Retinal pigment epithelial cell (primary cell): ENCODE data around the gene PRKCZ.
A peak's percentile ranks its signal among the peaks of the same experiment; 100 is the strongest.

Source experiments
- DNase-seq: peaks from one replicate; pipeline ENCODE4 v3.0.0-alpha.2; 2010; ENCODE audit warnings: low read depth
- H3K4me3 ChIP-seq: 2 replicates; pipeline ENCODE4 v1.5.1; 2011; ENCODE audit warnings: mild to moderate bottlenecking, low read length, control low read depth, moderate library complexity
- TF ChIP-seq, protein P1 (sequence below): conservative IDR thresholded peaks from 2 replicates; pipeline ENCODE4 v1.5.1; 2011; ENCODE audit warnings: low read depth, low read length, control low read depth, inconsistent platforms

PRKCZ gene

DNA sequence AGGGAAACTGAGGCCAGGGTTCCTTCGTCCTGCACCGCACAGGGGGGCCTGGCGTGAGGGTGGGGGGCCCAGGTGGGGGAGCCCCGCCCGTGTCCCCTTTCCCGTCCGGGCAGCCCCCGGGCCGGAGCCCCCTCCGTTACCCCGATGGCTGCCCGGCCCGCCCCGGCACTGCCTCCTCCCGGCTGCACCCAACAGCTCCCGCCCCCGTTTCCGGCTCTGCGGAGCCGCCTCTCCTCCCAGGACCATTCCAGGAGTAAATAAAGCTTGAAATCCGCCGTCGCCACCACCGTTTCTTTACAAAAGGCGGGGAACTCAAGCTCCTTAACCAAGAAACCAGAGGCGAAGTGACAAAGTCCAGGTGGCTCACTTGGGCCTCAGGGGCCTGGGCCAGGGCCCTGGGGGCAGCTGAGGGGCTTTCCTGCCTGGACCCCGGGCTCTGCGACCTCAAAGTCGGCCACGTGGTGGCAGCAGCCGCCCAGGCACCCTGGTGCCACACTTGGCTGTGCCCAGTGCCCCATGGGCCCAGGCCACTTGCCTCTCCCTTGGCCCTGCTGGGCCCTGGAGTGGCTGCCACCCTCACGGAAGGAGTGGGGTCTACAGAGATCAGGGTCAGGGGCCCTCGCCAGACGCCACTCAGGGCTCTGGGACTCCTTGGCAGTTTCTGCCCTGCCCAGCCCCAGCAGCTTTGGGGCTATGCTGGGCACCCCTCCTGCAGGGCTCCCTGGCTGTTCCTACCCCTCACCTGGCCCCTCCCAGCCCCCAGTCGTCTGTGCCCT lies 144.9 kb downstream of the PRKCZ start:
- no peak for DNase-seq
- peak overlapping the region; percentile 54 for H3K4me3 ChIP-seq
- TF ChIP-seq, protein P1, sequence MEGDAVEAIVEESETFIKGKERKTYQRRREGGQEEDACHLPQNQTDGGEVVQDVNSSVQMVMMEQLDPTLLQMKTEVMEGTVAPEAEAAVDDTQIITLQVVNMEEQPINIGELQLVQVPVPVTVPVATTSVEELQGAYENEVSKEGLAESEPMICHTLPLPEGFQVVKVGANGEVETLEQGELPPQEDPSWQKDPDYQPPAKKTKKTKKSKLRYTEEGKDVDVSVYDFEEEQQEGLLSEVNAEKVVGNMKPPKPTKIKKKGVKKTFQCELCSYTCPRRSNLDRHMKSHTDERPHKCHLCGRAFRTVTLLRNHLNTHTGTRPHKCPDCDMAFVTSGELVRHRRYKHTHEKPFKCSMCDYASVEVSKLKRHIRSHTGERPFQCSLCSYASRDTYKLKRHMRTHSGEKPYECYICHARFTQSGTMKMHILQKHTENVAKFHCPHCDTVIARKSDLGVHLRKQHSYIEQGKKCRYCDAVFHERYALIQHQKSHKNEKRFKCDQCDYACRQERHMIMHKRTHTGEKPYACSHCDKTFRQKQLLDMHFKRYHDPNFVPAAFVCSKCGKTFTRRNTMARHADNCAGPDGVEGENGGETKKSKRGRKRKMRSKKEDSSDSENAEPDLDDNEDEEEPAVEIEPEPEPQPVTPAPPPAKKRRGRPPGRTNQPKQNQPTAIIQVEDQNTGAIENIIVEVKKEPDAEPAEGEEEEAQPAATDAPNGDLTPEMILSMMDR, result peak; percentile 87

- TF ChIP-seq, protein P1, result no peak
- DNase-seq, result no peak
- no peak overlapping the region for H3K4me3 ChIP-seq
Observed at GRCh38 chr1:2195785-2196184, 145.6 kb downstream of the PRKCZ start.

DNA sequence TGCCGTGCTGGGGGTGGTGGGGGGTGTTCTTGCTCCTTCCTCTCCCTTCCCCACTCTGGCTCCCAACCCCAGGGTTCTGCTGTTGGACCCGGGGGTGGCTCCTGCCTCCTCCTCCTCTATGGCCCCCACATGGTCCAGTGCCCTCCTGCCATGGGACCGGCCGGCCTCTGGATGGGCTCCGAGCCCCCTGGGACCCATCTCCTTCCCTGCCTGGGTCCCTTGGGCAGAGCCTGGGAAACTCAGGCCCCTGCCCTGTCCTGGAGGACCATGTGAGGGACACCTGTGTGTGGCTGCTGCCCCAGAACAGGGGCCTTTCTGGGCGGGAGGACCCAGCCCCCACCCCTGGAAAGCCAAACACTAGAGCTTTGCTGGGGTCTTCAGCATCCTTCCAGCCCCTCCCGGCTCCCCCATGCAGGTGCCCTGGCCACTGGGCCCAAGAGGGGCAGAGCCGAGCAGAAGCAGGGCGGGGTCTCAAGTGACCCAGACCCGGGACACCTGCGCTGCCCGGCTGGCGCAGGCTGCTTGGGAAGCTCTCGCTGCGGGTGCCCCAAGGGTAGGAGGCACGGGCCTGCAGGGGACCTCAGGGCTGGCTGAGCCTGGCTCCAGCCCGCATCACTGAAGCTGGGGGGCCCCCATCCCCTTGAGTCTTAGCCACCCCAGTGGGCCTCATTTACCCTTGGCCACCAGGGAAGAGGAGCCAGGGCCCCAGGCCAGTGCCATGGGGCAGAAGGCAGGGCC lies 146.9 kb downstream of the PRKCZ start:
- H3K4me3 ChIP-seq, result no peak overlapping the region
- TF ChIP-seq, protein P1, result no peak
- no peak for DNase-seq

GRCh38 chr1:2197707-2198165 lies 147.5 kb downstream of the PRKCZ start:
- TF ChIP-seq, protein P1, result no peak
- no peak for DNase-seq
- H3K4me3 ChIP-seq, result no peak overlapping the region

DNA sequence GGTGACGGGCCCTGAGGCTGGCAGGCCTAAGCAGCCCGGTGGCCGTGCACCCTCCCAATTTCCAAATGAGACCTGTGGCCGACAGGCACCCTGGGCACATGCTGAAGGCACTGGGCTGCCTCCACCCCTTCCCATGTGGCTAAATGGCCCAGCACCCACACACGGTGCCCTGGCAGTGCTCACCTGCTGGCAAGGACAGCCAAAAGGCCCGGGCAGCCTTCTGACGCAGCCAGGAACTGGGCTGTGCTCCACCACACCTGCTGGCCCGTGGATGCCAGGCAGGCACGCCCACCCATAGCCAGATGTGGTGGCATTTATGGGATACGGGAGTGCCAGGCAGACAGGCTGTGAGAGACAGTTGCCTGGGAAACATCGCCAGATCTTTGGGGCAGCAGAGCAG lies 148.4 kb downstream of the PRKCZ start:
- H3K4me3 ChIP-seq, result no peak overlapping the region
- TF ChIP-seq, protein P1, result no peak
- no peak for DNase-seq

DNA sequence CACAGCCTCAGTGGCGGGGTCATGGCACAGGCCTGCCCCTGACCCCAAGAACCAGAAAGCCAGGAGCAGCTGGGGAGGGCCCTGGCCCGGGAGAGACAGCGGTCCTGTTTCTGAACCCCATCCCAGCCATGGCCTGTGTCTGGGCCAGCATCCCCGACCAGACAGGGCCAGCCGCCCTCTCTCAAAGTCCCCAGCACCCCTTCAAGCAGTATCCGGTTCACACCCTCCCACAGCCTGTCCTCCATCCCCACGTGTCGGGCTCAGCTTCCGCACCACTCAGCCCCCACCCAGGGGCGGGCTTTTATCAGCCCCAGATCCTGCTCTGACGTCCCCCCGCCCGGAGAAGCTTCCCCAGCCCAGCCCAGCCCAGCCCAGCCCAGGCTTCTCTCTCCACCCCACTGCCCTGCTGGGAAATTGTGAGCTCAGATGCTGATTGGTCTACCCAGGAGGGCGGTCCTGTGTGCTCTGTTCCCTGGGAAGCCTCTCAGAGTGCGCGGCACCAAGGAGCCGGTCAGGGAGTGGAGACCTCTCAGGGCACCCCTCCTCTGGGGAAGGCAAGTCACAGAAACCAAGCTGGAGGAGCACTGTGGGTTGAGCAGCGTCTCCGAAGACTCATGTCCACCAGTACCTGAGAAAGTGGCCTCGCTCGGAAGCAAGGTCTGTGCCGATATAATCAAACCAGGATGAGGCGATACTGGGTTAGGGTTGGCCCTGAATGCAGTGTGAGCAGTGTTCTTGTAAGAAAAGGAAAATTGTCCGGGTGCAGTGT lies 149.0 kb downstream of the PRKCZ start:
- TF ChIP-seq, protein P1, result peak; percentile 19
- no peak for DNase-seq
- peak overlapping the region; percentile 50 for H3K4me3 ChIP-seq
